Measurements from ENCODE around the gene THOC6. TPM values are rescaled to one million over a fixed set of nuclear protein-coding genes. Genes with fewer than 3 reads are reported as not detected.

THOC6 gene
- total RNA-seq, 1 experiment from 2014 or later: 68.2 TPM

GRCh38 chr16:2981899-2982250 is 42.0 kb upstream of the THOC6 start:
- Mint-ChIP-seq H3K9me3 (no peaks in the 10 kb centered on the region), H3K27ac (peak overlapping the region; percentile 90 to 99 (median 91)), H3K27me3 (ENCODE audit: low read depth) (peaks cover 6% of the 10 kb centered on the region), H3K36me3 (ENCODE audit: insufficient read depth in 1 of 3, low read depth in 3 of 3) (peaks cover 6 to 16% (median 12%) of the 10 kb centered on the region in 3 experiments; a peak in 6 of 7 replicates), H3K4me1 (peaks cover 26 to 31% of the 10 kb centered on the region in 2 experiments), H3K4me3 (peak overlapping the region; percentile 87 to 90)
- no peak overlapping the region for H2BK20ac ChIP-seq (ENCODE audit: low read depth, low read length, poor library complexity, severe bottlenecking)
- no peak overlapping the region for H2AK5ac ChIP-seq (ENCODE audit: insufficient read length, low read length)
- H3K9me3 ChIP-seq (ENCODE audit: control insufficient read depth, low read depth, low read length): no peaks in the 10 kb centered on the region
- no peaks in the 10 kb centered on the region; the same call in 1 of the 2 replicates for H3K79me2 ChIP-seq (ENCODE audit: insufficient read depth, low read length)
- no peak overlapping the region for H4K5ac ChIP-seq (ENCODE audit: insufficient read length, low read depth, low read length)
- no peak overlapping the region for H3T11ph ChIP-seq (ENCODE audit: low read length)
- no CpG with 5 or more reads among the region's 4 CpGs for WGBS (ENCODE audit: extremely low coverage, insufficient read length, low lambda C conversion rate)
- H3K27me3 ChIP-seq (ENCODE audit: insufficient read depth, low read length): no peaks in the 10 kb centered on the region
- H2BK15ac ChIP-seq (ENCODE audit: low read depth, low read length): no peak overlapping the region
- H3K18ac ChIP-seq (ENCODE audit: insufficient read length, low read depth, low read length): no peak overlapping the region
- no peak overlapping the region for H2BK5ac ChIP-seq (ENCODE audit: insufficient read length, low read length)
- no peak for DNase-seq
- H2BK120ac ChIP-seq (ENCODE audit: low read depth, low read length, poor library complexity, severe bottlenecking): no peak overlapping the region
- H3K9ac ChIP-seq (ENCODE audit: extremely low read depth, insufficient read length, low read length): no peak overlapping the region
- H3K27ac ChIP-seq (ENCODE audit: insufficient read length, low read depth, low read length): no peak overlapping the region
- no peak overlapping the region for H4K8ac ChIP-seq (replicated peaks; ENCODE audit: insufficient read length, low read depth, low read length)
- H3K23me2 ChIP-seq (ENCODE audit: insufficient read length, low read depth, low read length, poor library complexity, severe bottlenecking): peaks cover 9% of the 10 kb centered on the region
- no peaks in the 10 kb centered on the region for H3K4me1 ChIP-seq (ENCODE audit: insufficient read depth, low read length)
- no peak overlapping the region for H4K91ac ChIP-seq (ENCODE audit: insufficient read length, low read depth, low read length)
- H3K79me1 ChIP-seq (ENCODE audit: insufficient read depth, low read depth, low read length, poor library complexity, severe bottlenecking): no peaks in the 10 kb centered on the region
- no peak for TF ChIP-seq CTCF (conservative IDR thresholded peaks at IDR 0.05)
- no peak overlapping the region for H2BK12ac ChIP-seq (ENCODE audit: insufficient read length, low read depth, low read length)
- peak overlapping the region; percentile 28 for H3K4me2 ChIP-seq (ENCODE audit: insufficient read depth, insufficient read length, low read length)
- no peaks in the 10 kb centered on the region for H4K20me1 ChIP-seq (ENCODE audit: control insufficient read depth, insufficient read depth, insufficient read length)
- H2AFZ ChIP-seq (ENCODE audit: low read length): no peak overlapping the region
- H3K23ac ChIP-seq (ENCODE audit: insufficient read length, low read depth, low read length): no peak overlapping the region
- no peak overlapping the region for H3K56ac ChIP-seq (ENCODE audit: insufficient read length, low read depth, low read length)
- no peak overlapping the region for H3K14ac ChIP-seq (ENCODE audit: insufficient read depth, low read length)
- no peak overlapping the region for H3K4ac ChIP-seq (ENCODE audit: low read depth, low read length)

Measured in H9 (cell line).